GM12865 (cell line): Measurements from ENCODE around the gene MRPL42.

ENCODE experiments used
- DNase-seq: peaks from one replicate; pipeline ENCODE4 v3.0.0; 2010; ENCODE audit warnings: low read depth
- H3K4me3 ChIP-seq: 2 replicates; pipeline ENCODE4 v1.5.1; 2011; ENCODE audit warnings: mild to moderate bottlenecking, low read depth, low read length, control low read depth
- TF ChIP-seq, protein P1 (sequence below): IDR thresholded peaks from 2 replicates; pipeline ENCODE4 v1.5.1; 2011; ENCODE audit warnings: low read length, control low read depth, low read depth, inconsistent platforms; ENCODE audit not compliant: insufficient read depth; ENCODE audit errors: missing control alignments

MRPL42 gene

DNA sequence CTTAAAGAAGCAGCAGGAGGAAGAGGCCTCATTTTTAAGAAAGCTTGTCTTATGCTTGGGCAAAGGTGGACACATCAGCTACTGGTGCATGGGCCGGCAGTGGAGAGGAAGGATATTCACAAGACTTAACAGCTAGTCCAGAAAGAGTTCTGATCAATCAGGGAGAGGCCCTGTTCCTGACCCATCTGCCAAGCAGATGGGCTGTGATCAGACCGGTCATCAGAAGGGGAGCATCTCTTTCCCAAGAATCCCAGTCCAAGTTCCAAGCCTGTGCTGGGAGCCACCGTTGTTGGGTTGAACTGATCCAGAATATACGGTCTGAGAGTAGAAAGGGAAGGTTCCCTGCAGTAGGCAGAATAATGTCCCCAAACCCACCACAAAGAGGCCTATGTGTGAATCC, 72.5 kb downstream of the MRPL42 start:
- no peak for DNase-seq
- H3K4me3 ChIP-seq, result no peak overlapping the region
- TF ChIP-seq, protein P1, sequence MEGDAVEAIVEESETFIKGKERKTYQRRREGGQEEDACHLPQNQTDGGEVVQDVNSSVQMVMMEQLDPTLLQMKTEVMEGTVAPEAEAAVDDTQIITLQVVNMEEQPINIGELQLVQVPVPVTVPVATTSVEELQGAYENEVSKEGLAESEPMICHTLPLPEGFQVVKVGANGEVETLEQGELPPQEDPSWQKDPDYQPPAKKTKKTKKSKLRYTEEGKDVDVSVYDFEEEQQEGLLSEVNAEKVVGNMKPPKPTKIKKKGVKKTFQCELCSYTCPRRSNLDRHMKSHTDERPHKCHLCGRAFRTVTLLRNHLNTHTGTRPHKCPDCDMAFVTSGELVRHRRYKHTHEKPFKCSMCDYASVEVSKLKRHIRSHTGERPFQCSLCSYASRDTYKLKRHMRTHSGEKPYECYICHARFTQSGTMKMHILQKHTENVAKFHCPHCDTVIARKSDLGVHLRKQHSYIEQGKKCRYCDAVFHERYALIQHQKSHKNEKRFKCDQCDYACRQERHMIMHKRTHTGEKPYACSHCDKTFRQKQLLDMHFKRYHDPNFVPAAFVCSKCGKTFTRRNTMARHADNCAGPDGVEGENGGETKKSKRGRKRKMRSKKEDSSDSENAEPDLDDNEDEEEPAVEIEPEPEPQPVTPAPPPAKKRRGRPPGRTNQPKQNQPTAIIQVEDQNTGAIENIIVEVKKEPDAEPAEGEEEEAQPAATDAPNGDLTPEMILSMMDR, result no peak

DNA sequence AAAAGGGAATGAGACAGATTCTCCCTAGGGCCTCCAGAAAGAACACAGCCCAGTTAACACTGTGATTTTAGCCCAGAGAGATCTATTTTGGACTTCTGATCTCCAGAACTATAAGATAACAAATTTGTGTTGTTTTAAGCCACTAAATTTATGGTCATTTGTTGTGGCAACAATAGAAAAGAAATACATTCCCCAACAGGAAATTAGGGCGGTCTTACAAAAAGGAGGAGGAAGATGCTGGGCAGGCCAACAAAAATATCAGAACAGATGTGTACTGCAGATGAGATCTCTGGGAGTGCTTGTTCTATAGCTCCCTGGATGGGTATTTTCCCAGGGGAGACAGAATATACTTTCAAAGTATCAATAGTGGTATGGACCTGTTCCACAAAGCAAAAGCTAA, 73.2 kb downstream of the MRPL42 start:
- TF ChIP-seq, protein P1, result no peak
- H3K4me3 ChIP-seq, result no peak overlapping the region
- no peak for DNase-seq

DNA sequence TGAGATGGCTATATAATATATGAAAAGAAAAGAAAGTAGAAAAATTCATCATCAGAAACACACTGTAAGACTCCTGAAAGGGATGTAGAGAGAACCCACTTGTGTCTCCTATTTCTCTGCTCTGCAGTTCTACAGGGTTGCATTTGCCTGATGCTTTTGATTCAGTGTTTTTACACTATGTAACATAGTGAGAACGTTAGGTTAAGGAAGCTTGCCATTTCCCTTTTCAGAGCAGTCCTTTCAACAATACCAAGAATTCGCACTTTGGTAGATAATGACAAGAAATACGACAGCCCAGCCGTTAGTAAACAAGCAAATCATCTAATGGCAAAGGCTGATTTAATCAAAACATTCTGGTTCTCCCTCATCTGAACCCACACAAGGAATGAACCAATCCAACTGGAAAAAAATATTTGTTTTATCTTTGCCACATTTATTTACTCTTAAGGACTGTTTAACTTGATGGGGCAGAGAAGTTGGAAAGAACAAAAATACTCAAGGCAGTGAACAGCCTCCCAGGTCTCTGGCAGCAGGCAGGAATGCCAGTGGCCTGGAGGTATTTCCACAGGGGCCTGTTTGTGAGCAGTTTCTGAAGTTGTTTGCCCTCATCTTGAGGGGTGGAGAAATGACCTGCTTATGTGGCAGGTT, 74.4 kb downstream of the MRPL42 start:
- H3K4me3 ChIP-seq, result no peak overlapping the region
- no peak for DNase-seq
- TF ChIP-seq, protein P1, result no peak

DNA sequence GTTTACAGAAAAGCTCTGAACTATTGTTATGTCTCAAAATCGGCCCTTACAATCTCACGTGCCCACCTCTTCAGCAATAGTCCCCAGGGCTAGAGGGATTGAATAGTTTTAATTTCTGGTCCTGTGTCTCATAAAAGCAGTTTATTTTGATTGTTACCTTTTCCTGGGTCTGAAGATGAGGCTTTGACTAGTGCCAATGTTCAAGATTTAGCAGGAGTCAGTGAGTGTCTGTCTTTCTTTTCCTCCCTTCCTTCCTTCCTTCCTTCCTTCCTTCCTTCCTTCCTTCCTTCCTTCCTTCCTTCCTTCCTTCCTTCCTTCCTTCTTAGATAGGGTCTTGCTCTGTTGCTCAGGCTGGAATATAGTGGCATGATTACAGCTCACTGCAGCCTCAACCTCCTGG, 80.5 kb downstream of the MRPL42 start:
- DNase-seq, result no peak
- TF ChIP-seq, protein P1, result no peak
- no peak overlapping the region for H3K4me3 ChIP-seq

DNA sequence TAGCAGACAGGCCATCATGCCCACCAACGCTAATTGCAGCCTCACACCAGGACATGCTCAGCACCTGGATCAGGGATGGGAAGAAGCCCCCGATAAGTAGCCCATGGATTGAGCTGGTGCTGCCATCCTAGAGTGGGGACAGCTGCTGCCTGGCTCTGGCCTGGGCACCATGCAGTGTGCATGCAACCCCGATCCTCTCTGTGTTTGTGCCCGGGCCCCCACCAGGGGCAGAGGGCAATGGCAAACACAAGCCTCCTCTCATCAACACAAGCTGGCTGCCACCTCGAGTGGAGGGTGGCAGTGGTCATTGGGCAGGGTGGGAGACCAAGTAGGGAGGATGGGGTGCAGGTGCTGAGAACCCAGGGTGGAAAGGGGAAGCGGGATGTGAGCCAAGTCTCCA, 81.9 kb downstream of the MRPL42 start:
- TF ChIP-seq, protein P1, result no peak
- no peak for DNase-seq
- H3K4me3 ChIP-seq, result no peak overlapping the region

DNA sequence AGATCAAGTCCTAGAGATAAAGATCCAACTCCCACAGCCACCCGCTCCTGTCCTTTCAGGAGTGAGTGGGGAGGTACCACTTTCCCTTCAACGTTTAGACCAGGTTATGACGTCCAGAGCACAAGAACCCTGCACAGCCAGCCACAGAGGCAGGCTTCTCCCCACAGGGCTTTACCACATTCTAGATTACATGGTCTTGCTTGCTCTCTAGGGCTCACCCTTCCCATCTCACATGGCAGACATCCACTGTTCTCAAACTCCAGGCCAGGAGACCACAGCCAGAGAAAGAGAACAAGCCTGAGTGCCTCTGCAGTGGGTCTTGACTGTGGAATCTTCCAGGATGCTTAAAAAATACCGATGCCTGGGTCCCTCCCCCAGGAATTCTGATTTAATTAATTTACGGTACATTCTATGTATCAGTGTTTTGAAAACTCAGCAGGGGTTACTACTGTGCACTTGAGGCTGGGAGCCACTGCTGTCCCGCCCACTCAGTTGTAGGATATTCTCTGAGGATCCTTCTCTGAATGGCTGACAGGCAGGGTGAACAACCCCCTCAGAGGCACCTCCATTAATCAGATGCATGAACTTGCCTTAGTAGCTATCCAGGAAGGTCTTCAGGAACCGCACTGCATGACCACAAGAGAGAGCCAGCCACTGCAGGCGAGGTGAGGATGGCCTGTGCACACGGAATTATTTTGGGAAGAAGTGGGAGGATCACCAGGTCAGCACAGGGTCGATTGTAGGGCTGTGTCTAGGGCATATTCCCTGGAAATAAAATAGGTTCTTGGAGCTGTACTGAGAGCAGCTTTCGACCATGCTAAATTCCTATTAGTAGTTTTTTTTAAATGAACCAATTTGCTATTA, 83.7 kb downstream of the MRPL42 start:
- DNase-seq, result no peak
- TF ChIP-seq, protein P1, result no peak
- H3K4me3 ChIP-seq, result no peak overlapping the region
